ENCODE results near the gene PHOSPHO1.

DNA sequence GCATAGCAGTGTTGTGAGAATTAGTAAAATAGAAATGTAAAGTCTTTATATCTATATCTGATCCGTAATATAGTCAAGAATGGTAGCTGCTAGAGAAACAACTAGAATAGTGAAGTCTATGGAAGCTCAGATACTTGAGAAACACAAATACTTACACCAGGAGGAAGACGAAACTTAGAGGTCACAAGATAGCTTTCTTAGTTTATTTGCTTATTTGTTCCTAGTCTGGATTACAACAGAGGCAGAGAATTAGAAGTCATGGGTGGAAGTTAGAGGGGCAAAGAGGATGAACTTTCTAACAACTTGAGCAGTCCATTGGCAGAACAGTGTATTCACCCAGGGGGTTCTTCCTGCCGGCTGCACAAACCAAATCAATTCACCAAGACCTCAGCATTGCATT is 34.1 kb downstream of the PHOSPHO1 start:
- TF ChIP-seq CTCF (IDR thresholded peaks at IDR 0.05; ENCODE audit: insufficient read depth, low read length, poor library complexity, severe bottlenecking) (no peak), EZH2phosphoT487 (conservative IDR thresholded peaks at IDR 0.05; ENCODE audit: low read length) (no peak)

Data from SU-DHL-6 (cell line).